Choroid plexus epithelial cell (primary cell): ENCODE results near the gene USH2A.
A peak's percentile ranks its signal among the peaks of the same experiment; 100 is the strongest.

Source experiments
- DNase-seq: peaks from one replicate; pipeline ENCODE4 v3.0.0-alpha.2; 2010; ENCODE audit warnings: low read depth
- H3K4me3 ChIP-seq: 2 replicates; pipeline ENCODE4 v1.5.1; 2011; ENCODE audit warnings: low read depth, mild to moderate bottlenecking, control low read depth, low read length, moderate library complexity
- TF ChIP-seq, protein P1 (sequence below): conservative IDR thresholded peaks from 2 replicates; pipeline ENCODE4 v1.5.1; 2011; ENCODE audit warnings: low read depth, mild to moderate bottlenecking, control low read depth, inconsistent platforms, low read length, moderate library complexity

Gene USH2A

GRCh38 chr1:216183007-216183406, 240.2 kb downstream of the USH2A start:
- TF ChIP-seq, protein P1, sequence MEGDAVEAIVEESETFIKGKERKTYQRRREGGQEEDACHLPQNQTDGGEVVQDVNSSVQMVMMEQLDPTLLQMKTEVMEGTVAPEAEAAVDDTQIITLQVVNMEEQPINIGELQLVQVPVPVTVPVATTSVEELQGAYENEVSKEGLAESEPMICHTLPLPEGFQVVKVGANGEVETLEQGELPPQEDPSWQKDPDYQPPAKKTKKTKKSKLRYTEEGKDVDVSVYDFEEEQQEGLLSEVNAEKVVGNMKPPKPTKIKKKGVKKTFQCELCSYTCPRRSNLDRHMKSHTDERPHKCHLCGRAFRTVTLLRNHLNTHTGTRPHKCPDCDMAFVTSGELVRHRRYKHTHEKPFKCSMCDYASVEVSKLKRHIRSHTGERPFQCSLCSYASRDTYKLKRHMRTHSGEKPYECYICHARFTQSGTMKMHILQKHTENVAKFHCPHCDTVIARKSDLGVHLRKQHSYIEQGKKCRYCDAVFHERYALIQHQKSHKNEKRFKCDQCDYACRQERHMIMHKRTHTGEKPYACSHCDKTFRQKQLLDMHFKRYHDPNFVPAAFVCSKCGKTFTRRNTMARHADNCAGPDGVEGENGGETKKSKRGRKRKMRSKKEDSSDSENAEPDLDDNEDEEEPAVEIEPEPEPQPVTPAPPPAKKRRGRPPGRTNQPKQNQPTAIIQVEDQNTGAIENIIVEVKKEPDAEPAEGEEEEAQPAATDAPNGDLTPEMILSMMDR = no peak
- no peak overlapping the region for H3K4me3 ChIP-seq
- DNase-seq = peak; percentile 39

GRCh38 chr1:216181590-216181989, 241.7 kb downstream of the USH2A start:
- no peak overlapping the region for H3K4me3 ChIP-seq
- TF ChIP-seq, protein P1 = no peak
- DNase-seq = no peak

- TF ChIP-seq, protein P1 = no peak
- peak; percentile 12 for DNase-seq
- no peak overlapping the region for H3K4me3 ChIP-seq
Measured at GRCh38 chr1:216178281-216178680, 245.0 kb downstream of the USH2A start.

- H3K4me3 ChIP-seq = no peak overlapping the region
- DNase-seq = no peak
- TF ChIP-seq, protein P1 = no peak
Measured at GRCh38 chr1:216176970-216177369, 246.3 kb downstream of the USH2A start.

DNA sequence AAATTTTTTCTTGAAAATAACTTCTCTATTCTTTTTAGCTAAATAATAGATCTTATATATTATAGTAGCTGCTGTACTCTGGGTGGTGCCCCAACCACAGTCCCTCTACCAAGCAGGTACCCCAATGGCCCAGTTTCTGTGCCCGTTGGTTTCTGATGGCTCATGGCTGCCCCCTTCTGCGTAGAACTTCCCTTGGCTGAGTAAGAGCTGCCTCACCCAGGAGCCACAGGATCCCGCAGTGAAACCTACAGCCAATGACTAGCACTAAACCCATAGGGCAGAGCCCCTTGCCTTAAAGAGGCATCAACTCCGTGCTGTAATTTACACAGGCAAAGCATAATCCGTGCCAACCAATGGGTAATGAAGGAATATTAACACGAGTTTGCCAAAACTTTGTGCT, 247.5 kb downstream of the USH2A start:
- TF ChIP-seq, protein P1 = no peak
- H3K4me3 ChIP-seq = no peak overlapping the region
- DNase-seq = no peak

- TF ChIP-seq, protein P1 = no peak
- no peak overlapping the region for H3K4me3 ChIP-seq
Measured at GRCh38 chr1:216173376-216173995, 249.8 kb downstream of the USH2A start.

DNA sequence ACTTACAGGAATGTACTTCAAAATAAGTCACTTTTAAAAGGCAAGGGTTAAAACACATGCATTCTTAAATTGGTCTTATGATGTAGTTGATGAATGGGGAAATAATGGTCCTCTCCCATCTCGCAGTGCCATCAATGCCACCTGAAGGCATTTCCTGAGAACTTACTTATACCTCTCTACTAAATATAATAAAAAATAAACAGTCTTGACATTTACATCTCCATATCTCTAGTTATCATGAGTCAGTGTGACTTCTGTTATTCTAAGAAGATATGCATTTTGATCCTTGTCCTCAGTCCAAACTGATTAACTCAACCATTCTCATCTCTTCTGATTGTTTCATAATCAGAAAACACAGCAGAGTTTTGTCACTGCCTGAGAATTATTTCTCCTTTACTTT, 253.9 kb downstream of the USH2A start:
- TF ChIP-seq, protein P1 = no peak
- no peak for DNase-seq
- no peak overlapping the region for H3K4me3 ChIP-seq

More at GRCh38 chr1:216173376-216173995, 249.8 kb downstream of the USH2A start:
- DNase-seq = no peak
